Measurements from ENCODE around the gene WDFY2.

Gene WDFY2

GRCh38 chr13:51733374-51734298, 149.4 kb downstream of the WDFY2 start:
- in situ Hi-C loops (cut with MboI; ENCODE audit: low sequenced_read_pairs) = no loop called here

GRCh38 chr13:51734786-51735185, 150.5 kb downstream of the WDFY2 start:
- in situ Hi-C loops (cut with MboI; ENCODE audit: low sequenced_read_pairs) = no loop called here

GRCh38 chr13:51737609-51738008, 153.3 kb downstream of the WDFY2 start:
- in situ Hi-C loops (cut with MboI; ENCODE audit: low sequenced_read_pairs) = no loop called here

- in situ Hi-C loops (cut with MboI; ENCODE audit: low sequenced_read_pairs) = no loop called here
Observed at GRCh38 chr13:51738226-51738905, 154.1 kb downstream of the WDFY2 start.

GRCh38 chr13:51739027-51739764, 154.9 kb downstream of the WDFY2 start:
- in situ Hi-C loops (cut with MboI; ENCODE audit: low sequenced_read_pairs) = no loop called here

- in situ Hi-C loops (cut with MboI; ENCODE audit: low sequenced_read_pairs) = no loop called here
Observed at GRCh38 chr13:51740698-51741097, 156.4 kb downstream of the WDFY2 start.

- in situ Hi-C loops (cut with MboI; ENCODE audit: low sequenced_read_pairs) = no loop called here
Observed at GRCh38 chr13:51742031-51742430, 157.8 kb downstream of the WDFY2 start.

GRCh38 chr13:51742611-51743010, 158.3 kb downstream of the WDFY2 start:
- in situ Hi-C loops (cut with MboI; ENCODE audit: low sequenced_read_pairs) = no loop called here

GRCh38 chr13:51745243-51745642, 161.0 kb downstream of the WDFY2 start:
- in situ Hi-C loops (cut with MboI; ENCODE audit: low sequenced_read_pairs) = no loop called here

GRCh38 chr13:51746802-51747201, 162.5 kb downstream of the WDFY2 start:
- in situ Hi-C loops (cut with MboI; ENCODE audit: low sequenced_read_pairs) = no loop called here

GRCh38 chr13:51747438-51748434, 163.5 kb downstream of the WDFY2 start:
- in situ Hi-C loops (cut with MboI; ENCODE audit: low sequenced_read_pairs) = no loop called here

- in situ Hi-C loops (cut with MboI; ENCODE audit: low sequenced_read_pairs) = loop anchor here (25.0 kb wide), 1 partner anchor 319 kb away; no protein-coding TSS in a partner anchor
Observed at GRCh38 chr13:51756651-51757050, 172.4 kb downstream of the WDFY2 start.

- in situ Hi-C loops (cut with MboI; ENCODE audit: low sequenced_read_pairs) = loop anchor here (25.0 kb wide), 1 partner anchor 321 kb away; no protein-coding TSS in a partner anchor
Observed at GRCh38 chr13:51758691-51759090, 174.4 kb downstream of the WDFY2 start.

GRCh38 chr13:51759240-51759639, 175.0 kb downstream of the WDFY2 start:
- in situ Hi-C loops (cut with MboI; ENCODE audit: low sequenced_read_pairs) = loop anchor here (25.0 kb wide), 1 partner anchor 322 kb away; no protein-coding TSS in a partner anchor

GRCh38 chr13:51760592-51760991, 176.3 kb downstream of the WDFY2 start:
- in situ Hi-C loops (cut with MboI; ENCODE audit: low sequenced_read_pairs) = loop anchor here (25.0 kb wide), 1 partner anchor 323 kb away; no protein-coding TSS in a partner anchor

- in situ Hi-C loops (cut with MboI; ENCODE audit: low sequenced_read_pairs) = loop anchor here (25.0 kb wide), 1 partner anchor 324 kb away; no protein-coding TSS in a partner anchor
Observed at GRCh38 chr13:51761643-51762350, 177.5 kb downstream of the WDFY2 start.

GRCh38 chr13:51763486-51763885, 179.2 kb downstream of the WDFY2 start:
- in situ Hi-C loops (cut with MboI; ENCODE audit: low sequenced_read_pairs) = loop anchor here (25.0 kb wide), 1 partner anchor 326 kb away; no protein-coding TSS in a partner anchor

GRCh38 chr13:51764184-51765141, 180.2 kb downstream of the WDFY2 start:
- in situ Hi-C loops (cut with MboI; ENCODE audit: low sequenced_read_pairs) = loop anchor here (25.0 kb wide), 1 partner anchor 327 kb away; no protein-coding TSS in a partner anchor
